ENCODE measurements around the gene NMRAL1.

NMRAL1 gene

GRCh38 chr16:4474192-4474961 is at the start of gene NMRAL1:
Gene NMRAL1, minus strand, starts transcription at chr16:4474625. Its CDS starts 493 bp downstream, at chr16:4474132.
- Mint-ChIP-seq H3K27ac (peak within 1 kb of the TSS; percentile 92), H3K9me3 (peaks cover 2% of the 10 kb centered on the region), H3K36me3 (ENCODE audit: low read depth) (peaks cover 39% of the 10 kb centered on the region), H3K4me3 (peak within 1 kb of the TSS; percentile 91), H3K27me3 (no peaks in the 10 kb centered on the region), H3K4me1 (ENCODE audit: low read depth) (peaks cover 48% of the 10 kb centered on the region)
- DNase-seq: peak; percentile 90

GRCh38 chr16:4523686-4524085 is 49.3 kb upstream of the NMRAL1 start:
- H3K4me1 Mint-ChIP-seq (ENCODE audit: low read depth): peaks cover 30% of the 10 kb centered on the region
- H3K27ac Mint-ChIP-seq: no peak overlapping the region
- no peaks in the 10 kb centered on the region for H3K27me3 Mint-ChIP-seq
- H3K4me3 Mint-ChIP-seq: no peak overlapping the region
- H3K9me3 Mint-ChIP-seq: no peaks in the 10 kb centered on the region
- peaks cover 16% of the 10 kb centered on the region for H3K36me3 Mint-ChIP-seq (ENCODE audit: low read depth)
- no peak for DNase-seq

DNA sequence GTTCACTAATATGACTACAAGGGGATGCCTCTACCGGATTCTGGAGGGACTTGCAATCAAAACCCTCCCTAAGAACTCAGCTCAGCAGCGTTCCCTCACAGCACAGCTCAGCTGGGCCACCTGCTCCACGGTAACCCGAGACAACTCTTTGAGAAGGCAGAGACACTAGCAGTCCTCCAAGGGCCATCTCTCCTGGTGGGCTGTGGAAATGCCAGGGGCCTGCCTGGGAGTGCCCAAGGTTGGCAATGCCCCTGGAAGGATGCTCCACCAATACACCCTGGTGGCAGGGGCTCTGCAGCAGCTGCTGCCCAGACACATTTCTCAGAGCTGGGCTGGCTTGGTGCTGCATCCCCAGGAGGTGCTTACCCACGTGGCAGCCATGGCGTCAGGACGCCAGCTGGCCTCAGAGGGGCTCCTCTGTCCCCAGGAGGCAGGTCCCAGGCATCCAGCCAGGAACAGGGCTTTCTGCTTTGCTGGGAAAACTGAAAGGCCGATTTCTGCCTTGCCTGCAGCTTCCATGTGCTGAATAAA is 47.7 kb upstream of the NMRAL1 start:
- H3K4me3 Mint-ChIP-seq: no peak overlapping the region
- no peaks in the 10 kb centered on the region for H3K9me3 Mint-ChIP-seq
- peaks cover 20% of the 10 kb centered on the region for H3K36me3 Mint-ChIP-seq (ENCODE audit: low read depth)
- peaks cover 22% of the 10 kb centered on the region for H3K4me1 Mint-ChIP-seq (ENCODE audit: low read depth)
- H3K27me3 Mint-ChIP-seq: no peaks in the 10 kb centered on the region
- DNase-seq: no peak
- peak overlapping the region; percentile 47 for H3K27ac Mint-ChIP-seq

GRCh38 chr16:4520913-4521312 is 46.5 kb upstream of the NMRAL1 start:
- peaks cover 24% of the 10 kb centered on the region for H3K36me3 Mint-ChIP-seq (ENCODE audit: low read depth)
- H3K27me3 Mint-ChIP-seq: no peaks in the 10 kb centered on the region
- no peak for DNase-seq
- H3K27ac Mint-ChIP-seq: peak overlapping the region; percentile 55
- H3K4me3 Mint-ChIP-seq: no peak overlapping the region
- no peaks in the 10 kb centered on the region for H3K9me3 Mint-ChIP-seq
- peaks cover 21% of the 10 kb centered on the region for H3K4me1 Mint-ChIP-seq (ENCODE audit: low read depth)

GRCh38 chr16:4519274-4520058 is 45.0 kb upstream of the NMRAL1 start:
- peaks cover 35% of the 10 kb centered on the region for H3K36me3 Mint-ChIP-seq (ENCODE audit: low read depth)
- peak overlapping the region; percentile 59 for H3K27ac Mint-ChIP-seq
- H3K4me1 Mint-ChIP-seq (ENCODE audit: low read depth): peaks cover 34% of the 10 kb centered on the region
- H3K9me3 Mint-ChIP-seq: no peaks in the 10 kb centered on the region
- no peak for DNase-seq
- H3K27me3 Mint-ChIP-seq: no peaks in the 10 kb centered on the region
- no peak overlapping the region for H3K4me3 Mint-ChIP-seq

DNA sequence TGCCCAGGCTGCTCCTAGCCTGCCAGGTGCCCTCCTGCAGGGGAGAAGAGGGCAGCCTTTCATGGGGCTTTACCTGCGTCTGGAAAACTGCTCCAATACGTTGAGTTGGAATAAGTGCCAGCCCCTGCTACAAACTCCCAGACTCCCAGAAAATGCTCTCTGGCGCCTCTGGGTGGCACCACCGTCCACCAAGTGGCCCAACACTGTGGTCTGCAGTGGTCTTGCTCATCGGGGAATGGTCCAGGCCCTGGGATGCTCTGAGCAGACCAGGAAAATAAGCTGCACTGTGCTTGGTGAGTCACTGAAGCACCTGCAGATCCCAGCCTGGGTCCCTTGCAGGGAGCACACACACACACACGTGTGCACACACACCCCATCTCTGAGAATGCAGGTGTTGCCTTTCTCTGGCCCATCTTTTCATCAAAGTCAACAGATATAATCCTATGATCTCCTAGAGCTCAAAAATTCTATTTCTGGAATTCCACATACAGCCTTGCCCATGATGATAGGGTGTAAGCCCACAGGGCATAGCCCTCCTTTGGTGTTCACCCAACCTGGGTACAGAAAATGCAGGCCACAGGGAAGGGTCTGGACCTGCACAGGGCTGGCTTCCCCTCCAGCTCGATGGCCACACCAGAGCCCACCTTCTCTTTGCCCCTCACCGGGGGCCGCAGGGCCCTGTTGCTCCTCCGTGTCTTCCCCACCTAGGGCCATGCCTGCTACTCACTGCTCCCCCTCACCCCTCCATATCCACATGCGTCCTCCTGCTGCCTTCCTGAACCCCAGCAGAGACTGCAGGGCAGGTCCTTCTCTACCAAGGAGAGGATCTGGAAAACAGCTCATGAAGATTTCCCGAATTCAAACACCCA is 43.6 kb upstream of the NMRAL1 start:
- DNase-seq: no peak
- Mint-ChIP-seq H3K27ac (peak overlapping the region; percentile 44), H3K4me3 (no peak overlapping the region), H3K4me1 (ENCODE audit: low read depth) (peaks cover 44% of the 10 kb centered on the region), H3K27me3 (no peaks in the 10 kb centered on the region), H3K36me3 (ENCODE audit: low read depth) (peaks cover 46% of the 10 kb centered on the region), H3K9me3 (no peaks in the 10 kb centered on the region)

DNA sequence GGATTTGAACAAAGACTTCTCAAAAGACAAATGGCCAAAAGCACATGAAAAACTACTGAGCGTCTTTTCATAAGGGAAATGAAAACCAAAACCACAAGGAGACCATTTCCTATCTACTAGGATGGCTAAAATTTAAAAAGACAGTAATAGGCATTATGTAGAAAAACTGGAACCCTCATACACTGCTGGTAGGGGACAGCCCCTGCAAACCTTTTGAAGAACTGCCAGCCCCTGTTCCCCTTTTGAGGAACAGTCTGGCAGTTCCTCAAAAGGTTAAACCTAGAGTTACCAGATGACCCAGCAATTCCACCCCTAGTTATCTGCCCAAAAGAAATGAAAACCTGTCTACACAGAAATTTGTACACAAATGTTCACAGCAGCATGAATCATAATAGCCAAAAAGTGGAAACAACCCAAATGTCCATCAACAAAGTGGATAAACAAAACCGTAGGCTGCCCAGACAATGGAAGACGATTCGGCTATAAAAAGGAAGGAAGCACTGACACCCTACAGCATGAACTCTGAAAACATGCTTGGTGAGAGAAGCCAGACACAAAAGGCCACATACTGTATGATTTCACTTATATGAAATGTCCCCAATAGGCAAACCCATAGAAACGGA is 41.3 kb upstream of the NMRAL1 start:
- Mint-ChIP-seq H3K36me3 (ENCODE audit: low read depth) (peaks cover 55% of the 10 kb centered on the region), H3K27me3 (no peaks in the 10 kb centered on the region), H3K9me3 (no peaks in the 10 kb centered on the region), H3K4me3 (peak overlapping the region; percentile 39), H3K27ac (peak overlapping the region; percentile 88), H3K4me1 (ENCODE audit: low read depth) (peaks cover 51% of the 10 kb centered on the region)
- DNase-seq: no peak

DNA sequence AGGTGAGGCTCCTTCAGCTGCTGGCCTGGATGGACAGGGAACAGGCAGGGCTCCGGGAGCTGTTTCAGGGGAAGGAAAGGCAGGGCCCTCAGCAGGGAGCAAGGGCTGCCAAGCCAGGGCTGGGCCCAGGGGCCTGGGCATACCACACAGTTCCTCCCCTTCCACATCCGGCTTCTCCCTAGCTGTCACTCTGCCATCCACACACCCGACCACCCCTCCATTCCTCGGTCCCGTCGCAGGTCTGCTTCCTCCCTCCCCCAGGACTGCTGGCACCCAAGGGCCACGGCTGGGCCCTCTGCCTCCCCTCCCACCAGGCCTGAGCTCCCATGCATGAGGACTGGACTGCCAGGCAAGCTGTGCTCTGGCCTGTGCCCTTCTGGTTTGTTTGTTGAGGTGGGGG is 40.2 kb upstream of the NMRAL1 start:
- peak overlapping the region; percentile 88 for H3K27ac Mint-ChIP-seq
- DNase-seq: no peak
- H3K36me3 Mint-ChIP-seq (ENCODE audit: low read depth): peaks cover 65% of the 10 kb centered on the region
- peaks cover 47% of the 10 kb centered on the region for H3K4me1 Mint-ChIP-seq (ENCODE audit: low read depth)
- H3K9me3 Mint-ChIP-seq: no peaks in the 10 kb centered on the region
- H3K27me3 Mint-ChIP-seq: no peaks in the 10 kb centered on the region
- no peak overlapping the region for H3K4me3 Mint-ChIP-seq

- H3K4me3 Mint-ChIP-seq: no peak overlapping the region
- H3K27ac Mint-ChIP-seq: peak overlapping the region; percentile 88
- peaks cover 47% of the 10 kb centered on the region for H3K4me1 Mint-ChIP-seq (ENCODE audit: low read depth)
- no peaks in the 10 kb centered on the region for H3K9me3 Mint-ChIP-seq
- no peaks in the 10 kb centered on the region for H3K27me3 Mint-ChIP-seq
- DNase-seq: no peak
- H3K36me3 Mint-ChIP-seq (ENCODE audit: low read depth): peaks cover 72% of the 10 kb centered on the region
Measured at GRCh38 chr16:4513881-4514280, 39.5 kb upstream of the NMRAL1 start.

- DNase-seq: no peak
- H3K4me3 Mint-ChIP-seq: no peak overlapping the region
- peaks cover 76% of the 10 kb centered on the region for H3K36me3 Mint-ChIP-seq (ENCODE audit: low read depth)
- no peaks in the 10 kb centered on the region for H3K27me3 Mint-ChIP-seq
- H3K27ac Mint-ChIP-seq: peak overlapping the region; percentile 75
- H3K4me1 Mint-ChIP-seq (ENCODE audit: low read depth): peaks cover 42% of the 10 kb centered on the region
- no peaks in the 10 kb centered on the region for H3K9me3 Mint-ChIP-seq
Measured at GRCh38 chr16:4513086-4513860, 38.8 kb upstream of the NMRAL1 start.

DNA sequence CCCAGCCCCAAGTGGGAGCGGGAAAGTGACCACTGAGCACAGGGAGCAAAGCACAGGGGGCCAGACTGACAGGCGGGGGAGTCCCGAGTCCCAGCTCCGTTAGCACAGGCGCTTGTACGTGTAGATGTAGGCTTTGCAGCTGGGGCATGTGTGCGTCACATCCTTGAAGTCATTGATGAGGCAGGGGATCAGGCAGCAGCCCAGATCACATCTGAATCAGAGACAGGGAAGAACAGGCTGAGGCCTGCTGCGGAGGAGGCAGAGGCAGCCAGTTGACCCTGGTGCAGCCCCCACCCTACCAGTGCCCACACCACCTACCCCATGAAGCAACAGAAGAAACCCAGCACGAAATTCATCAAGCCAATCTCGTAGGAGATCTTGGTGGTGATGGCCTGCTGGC is 38.0 kb upstream of the NMRAL1 start:
- H3K9me3 Mint-ChIP-seq: no peaks in the 10 kb centered on the region
- peaks cover 82% of the 10 kb centered on the region for H3K36me3 Mint-ChIP-seq (ENCODE audit: low read depth)
- H3K27ac Mint-ChIP-seq: peak overlapping the region; percentile 74
- H3K4me1 Mint-ChIP-seq (ENCODE audit: low read depth): peaks cover 42% of the 10 kb centered on the region
- H3K27me3 Mint-ChIP-seq: no peaks in the 10 kb centered on the region
- H3K4me3 Mint-ChIP-seq: no peak overlapping the region
- DNase-seq: no peak

DNA sequence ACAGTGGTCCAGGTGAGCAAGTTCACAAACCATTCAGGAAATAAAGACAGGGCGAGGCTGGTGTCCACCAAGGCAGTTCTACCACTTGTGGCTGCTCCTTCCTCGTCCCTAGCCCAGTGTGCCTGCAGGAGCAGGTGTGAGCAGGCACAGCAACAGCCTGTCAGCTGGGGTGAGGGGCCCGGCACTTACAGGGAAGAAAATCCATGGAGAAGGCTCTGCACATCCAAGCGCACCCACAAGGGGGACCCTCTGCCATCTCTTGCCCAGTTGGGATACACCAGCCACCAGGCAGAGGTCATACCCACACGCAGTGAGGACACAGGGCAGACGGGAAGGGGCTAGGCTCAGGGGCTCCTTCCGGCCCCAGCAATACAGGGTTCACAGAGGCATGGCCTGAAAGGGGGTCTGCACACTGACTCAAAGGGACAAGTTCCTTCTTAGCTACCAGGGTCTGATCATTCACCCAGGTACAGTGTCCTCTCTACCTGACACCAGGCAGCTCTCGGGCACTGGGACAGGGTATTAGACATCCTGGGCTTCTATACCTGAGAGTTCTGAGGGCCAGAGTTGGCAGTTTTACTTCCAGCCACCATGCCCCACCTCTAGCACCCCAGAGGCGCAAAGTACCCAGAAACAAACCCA is 37.1 kb upstream of the NMRAL1 start:
- Mint-ChIP-seq H3K4me3 (no peak overlapping the region), H3K27ac (peak overlapping the region; percentile 74)
- DNase-seq: no peak

More for the DNA sequence above, 37.1 kb upstream of the NMRAL1 start:
- no peaks in the 10 kb centered on the region for H3K27me3 Mint-ChIP-seq
- peaks cover 91% of the 10 kb centered on the region for H3K36me3 Mint-ChIP-seq (ENCODE audit: low read depth)
- H3K4me1 Mint-ChIP-seq (ENCODE audit: low read depth): peaks cover 43% of the 10 kb centered on the region
- no peaks in the 10 kb centered on the region for H3K9me3 Mint-ChIP-seq

Data from activated T-cell treated with anti-CD3 and anti-CD28 coated beads, Interleukin-2, amount 50 U/mL, for 24 hours (primary cell).